ENCODE results near the gene EXOC4.
A peak's percentile ranks its signal among the peaks of the same experiment; 100 is the strongest.
"Not testable (repeated sequence)": the region's sequence is repeated elsewhere in the genome, so short reads cannot be mapped to it uniquely, and the experiment has no call there.

The EXOC4 gene

DNA sequence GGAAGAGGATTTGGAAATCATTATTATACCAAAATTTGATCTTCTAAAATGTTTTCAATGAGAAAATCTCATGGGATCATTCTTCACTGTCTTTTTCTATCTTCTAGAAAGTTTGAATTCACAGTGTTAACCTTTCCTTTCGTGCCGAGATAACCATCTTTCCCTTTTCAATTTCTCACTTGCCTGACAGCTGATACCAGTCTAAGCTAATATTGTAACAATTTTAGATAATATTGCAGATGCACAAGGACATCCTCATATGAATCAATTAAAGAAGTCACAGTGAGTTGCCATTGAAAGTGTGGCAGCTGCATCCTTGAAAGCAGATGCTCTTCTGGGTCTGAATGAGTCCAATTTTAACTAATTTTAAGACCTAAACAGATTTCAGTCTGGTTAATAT is 734.7 kb downstream of the EXOC4 start:
- DNase-seq (ENCODE audit: low spot score) = no peak

DNA sequence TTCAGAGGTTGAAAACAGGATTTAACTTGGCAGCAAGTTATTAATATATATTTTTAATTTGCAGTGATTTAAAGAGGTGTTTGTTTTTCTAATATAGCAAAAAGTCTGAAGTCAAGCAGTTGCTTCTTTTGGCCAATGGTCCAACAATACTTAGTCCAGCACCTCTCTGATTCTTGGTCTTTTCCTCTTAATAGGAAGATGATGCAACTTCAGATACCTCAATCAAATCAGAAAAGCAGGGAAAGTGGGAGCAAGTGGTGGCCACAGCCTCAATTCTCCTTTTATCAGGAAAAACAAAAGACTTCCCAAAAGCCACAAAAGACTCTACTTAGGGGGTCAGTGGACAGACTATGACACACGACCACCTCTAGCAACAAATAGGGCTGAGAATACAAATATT is 740.7 kb downstream of the EXOC4 start:
- DNase-seq (ENCODE audit: low spot score) = no peak

DNA sequence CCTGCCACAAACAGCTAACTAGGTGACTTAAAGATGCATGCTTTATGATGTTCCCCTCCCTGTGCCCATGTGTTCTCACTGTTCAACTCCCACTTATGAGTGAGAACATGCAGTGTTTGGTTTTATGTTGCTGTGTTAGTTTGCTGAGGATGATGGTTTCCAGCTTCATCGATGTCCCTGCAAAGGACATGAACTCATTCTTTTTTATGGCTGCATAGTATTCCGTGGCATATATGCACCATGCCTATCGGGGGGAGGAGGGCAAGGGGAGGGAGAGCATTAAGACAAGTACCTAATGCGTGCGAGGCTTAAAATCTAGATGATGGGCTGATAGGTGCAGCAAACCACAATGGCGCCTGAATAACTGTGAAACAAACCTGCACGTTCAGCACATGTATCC is 741.2 kb downstream of the EXOC4 start:
- not testable (repeated sequence) for DNase-seq (ENCODE audit: low spot score)

GRCh38 chr7:133997463-133997862 is 744.6 kb downstream of the EXOC4 start:
- no peak for DNase-seq (ENCODE audit: low spot score)

DNA sequence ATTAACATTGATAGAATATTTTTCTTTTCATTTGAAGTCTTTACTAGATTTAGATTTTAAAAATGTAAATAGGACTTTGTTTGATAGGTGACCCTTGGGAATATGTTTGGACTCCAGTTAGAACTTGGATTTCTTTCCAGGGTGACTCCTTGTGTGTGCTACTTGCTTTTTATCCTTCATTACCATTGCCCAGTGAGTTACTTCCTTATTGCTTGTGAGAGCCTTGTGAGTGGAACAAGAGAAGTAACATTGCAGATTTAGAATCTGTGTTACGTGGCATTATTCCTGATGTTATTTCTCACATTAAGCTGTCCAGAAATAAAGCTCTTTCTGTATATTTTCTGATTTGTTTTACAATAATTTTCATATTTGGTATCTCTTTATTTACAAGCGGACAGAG is 746.3 kb downstream of the EXOC4 start:
- DNase-seq (ENCODE audit: low spot score) = no peak

DNA sequence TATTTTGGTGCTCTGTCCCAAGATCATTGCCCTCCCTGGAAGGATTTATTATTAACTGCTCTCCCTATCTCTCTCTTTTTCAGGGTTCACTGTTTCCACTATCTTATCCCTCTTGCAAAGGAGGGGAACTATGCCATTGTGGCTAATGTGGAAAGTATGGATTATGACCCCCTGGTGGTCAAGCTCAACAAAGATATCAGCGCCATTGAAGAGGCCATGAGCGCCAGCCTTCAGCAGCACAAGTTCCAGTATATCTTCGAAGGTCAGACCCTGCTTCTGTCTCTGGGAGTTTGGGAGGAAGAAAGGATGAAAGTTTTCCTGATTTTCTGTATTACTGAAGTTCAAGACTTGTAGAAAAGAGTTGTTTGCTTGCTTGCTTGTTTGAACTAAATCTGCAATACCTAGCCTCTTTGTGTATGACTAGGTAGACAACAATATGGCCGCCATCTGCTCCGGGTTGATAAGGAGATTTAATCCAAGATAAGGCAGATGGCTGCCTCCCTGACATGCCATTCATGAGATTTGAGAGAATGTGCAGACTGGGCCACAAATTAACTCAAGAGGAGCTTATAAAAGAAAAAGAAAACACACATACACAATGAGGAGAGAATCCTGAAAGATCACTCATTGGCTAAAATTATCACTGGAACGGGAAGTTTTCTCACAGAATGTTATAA is 752.1 kb downstream of the EXOC4 start:
- no peak for DNase-seq (ENCODE audit: low spot score)

- DNase-seq (ENCODE audit: low spot score) = no peak
These were observed 756.6 kb downstream of the EXOC4 start for GRCh38 chr7:134009314-134010110.

DNA sequence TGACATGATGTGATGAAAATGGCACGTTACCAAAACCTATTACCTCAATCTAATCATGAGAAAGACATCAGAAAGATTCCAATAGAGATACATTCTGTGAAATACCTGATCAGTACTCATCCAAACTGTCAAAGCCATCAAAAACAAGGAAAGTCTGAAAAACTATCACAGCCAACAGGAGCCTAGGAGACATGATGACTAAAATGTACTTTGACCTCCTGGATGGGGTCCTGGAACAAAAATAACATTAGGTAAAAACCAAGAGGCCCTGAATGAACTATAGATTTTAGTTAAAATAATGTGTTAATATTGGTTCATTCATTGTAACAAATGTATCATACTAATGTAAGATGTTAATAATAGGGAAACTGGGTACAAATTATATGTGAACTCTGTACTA is 760.4 kb downstream of the EXOC4 start:
- no peak for DNase-seq (ENCODE audit: low spot score)

DNA sequence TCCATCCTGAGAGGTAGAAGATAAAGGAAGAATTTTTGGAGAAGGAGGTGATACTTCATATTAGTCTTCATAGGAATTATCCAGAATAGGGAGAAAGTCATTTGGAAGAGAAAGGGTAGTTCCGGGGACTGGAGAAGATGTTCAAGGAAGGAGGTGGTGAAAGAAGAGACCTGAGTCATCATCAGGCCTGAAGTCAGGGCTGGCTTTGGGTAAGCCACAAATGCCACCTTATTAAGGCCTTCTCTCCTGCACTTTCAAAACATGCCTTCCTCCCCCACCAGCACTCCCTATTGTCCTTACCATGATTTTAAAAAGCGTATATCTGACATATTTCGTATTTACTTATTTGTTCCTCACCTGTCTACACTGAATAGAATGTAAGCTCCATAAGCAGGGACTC is 762.1 kb downstream of the EXOC4 start:
- DNase-seq (ENCODE audit: low spot score) = no peak

DNA sequence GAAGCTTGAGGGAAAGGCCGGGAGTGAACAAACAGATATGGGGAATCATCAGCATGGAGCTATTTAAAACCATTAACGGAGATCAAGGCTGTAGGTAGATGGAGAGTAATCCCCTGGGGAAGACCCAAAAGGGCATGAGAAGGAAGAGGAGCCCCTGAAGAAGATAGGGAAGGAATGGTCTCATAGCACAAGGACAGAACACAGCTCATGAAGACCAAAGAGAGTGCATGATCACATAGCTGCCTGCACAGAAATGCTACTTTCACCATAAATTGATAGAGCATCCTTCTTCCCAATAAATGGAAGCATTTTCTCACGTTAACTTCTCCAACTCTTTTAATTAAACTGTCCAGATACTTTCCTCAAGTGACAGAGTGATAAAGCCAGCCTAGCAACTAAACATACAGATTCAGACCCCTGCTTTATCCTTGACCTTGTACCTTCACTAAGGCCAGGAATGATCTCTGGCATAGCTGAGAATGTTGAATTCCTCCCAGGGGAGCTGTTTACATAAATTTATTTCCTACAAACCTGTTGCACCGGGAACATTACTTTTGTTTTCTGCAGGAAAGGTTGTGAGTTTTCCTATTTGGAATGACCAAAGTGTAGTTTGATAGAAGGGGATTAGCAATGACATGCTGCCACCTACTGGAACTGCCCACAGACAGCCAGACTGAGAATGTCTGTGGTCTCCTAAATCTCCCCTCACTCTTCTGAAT is 763.5 kb downstream of the EXOC4 start:
- DNase-seq (ENCODE audit: low spot score) = peak; percentile 52

DNA sequence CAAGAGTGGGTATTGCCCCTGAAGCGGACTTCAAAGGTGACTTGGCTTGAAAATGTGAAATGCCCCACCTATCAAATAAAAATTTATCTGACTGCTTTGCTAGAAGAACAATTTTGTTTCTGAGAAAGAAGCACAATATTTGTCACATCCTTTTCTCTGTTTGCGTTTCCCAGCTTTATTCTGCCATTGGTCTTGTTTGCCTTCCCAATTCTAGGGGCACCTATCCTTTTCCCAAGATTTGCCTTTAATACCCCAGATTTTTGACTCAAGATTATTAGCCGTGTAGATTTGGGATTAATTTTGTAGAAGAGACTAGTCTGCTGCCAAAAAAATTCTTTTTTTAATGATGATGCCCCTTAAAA is 764.0 kb downstream of the EXOC4 start:
- no peak for DNase-seq (ENCODE audit: low spot score)

GRCh38 chr7:134018306-134018705 is 765.4 kb downstream of the EXOC4 start:
- peak; percentile 69 for DNase-seq (ENCODE audit: low spot score)

DNA sequence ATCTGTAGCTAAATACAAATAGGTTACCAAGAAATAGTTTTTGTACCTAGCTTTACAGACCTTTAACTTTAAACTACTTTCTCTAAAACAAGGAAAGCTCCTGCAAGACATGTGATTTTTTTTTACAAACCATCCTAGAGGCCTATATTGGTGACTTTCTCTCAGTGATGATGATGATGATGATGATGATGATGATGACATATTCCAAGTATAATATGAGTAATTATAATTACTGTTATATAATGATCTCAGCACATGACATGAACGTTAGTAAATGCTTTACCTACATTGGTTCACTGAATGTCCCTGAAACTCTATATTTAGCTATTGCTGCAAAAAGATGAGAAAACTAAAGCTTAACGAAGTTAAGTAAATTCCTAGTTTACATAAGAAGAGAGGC is 766.4 kb downstream of the EXOC4 start:
- no peak for DNase-seq (ENCODE audit: low spot score)

DNA sequence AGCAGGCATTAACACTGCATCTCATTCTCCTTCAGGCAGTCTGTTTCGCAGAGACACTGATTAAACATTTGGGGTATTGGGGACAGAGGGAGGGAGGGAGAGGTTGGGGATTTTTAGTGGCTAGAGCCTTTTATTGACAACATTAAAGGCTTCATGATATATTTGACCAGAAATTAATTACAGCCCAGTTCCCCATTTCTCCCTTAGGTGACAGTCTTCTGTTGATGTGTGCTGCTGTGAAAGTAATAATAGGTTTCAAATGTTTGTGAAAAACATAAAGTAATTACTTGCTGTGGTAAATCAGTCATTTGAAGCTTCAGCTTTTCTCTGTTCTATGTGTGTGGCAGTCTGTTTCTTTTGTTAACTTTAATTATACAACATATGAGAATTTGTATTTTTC is 769.0 kb downstream of the EXOC4 start:
- DNase-seq (ENCODE audit: low spot score) = no peak

DNA sequence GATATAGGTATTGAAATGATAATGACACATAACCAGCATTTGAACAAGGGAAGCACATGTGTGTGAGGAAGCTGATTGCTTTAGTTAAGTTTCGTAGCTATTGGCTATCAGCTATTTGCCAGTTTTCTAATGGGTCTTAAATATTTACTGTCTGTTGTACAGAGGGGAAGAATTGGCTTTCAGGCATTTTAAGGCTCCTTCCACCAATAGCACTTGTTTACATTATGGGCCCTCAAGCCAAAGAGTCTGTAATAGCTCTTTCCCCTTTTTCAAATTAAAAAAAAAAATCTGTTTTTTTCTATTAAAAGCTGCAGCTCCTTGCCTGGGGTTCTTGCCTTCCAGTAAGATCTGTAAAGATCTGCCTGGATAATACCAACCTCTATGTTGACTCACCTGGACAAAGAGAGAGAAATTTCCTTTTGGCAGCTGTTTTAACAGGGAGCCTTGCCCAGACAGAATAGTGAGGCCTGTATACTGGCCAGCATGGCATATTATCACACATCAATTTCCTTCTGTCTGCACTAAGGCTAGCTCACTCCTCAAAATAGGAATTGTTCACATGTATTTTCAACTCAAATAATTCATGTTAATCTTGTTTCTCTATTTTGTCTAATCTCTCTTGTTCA is 769.5 kb downstream of the EXOC4 start:
- DNase-seq (ENCODE audit: low spot score) = no peak

GRCh38 chr7:134024739-134025138 is 771.9 kb downstream of the EXOC4 start:
- peak; percentile 8 for DNase-seq (ENCODE audit: low spot score)

- no peak for DNase-seq (ENCODE audit: low spot score)
These were observed 776.0 kb downstream of the EXOC4 start for GRCh38 chr7:134028853-134029252.

GRCh38 chr7:134029743-134030142 is 776.9 kb downstream of the EXOC4 start:
- no peak for DNase-seq (ENCODE audit: low spot score)

GRCh38 chr7:134030460-134030865 is 777.6 kb downstream of the EXOC4 start:
- DNase-seq (ENCODE audit: low spot score) = no peak

DNA sequence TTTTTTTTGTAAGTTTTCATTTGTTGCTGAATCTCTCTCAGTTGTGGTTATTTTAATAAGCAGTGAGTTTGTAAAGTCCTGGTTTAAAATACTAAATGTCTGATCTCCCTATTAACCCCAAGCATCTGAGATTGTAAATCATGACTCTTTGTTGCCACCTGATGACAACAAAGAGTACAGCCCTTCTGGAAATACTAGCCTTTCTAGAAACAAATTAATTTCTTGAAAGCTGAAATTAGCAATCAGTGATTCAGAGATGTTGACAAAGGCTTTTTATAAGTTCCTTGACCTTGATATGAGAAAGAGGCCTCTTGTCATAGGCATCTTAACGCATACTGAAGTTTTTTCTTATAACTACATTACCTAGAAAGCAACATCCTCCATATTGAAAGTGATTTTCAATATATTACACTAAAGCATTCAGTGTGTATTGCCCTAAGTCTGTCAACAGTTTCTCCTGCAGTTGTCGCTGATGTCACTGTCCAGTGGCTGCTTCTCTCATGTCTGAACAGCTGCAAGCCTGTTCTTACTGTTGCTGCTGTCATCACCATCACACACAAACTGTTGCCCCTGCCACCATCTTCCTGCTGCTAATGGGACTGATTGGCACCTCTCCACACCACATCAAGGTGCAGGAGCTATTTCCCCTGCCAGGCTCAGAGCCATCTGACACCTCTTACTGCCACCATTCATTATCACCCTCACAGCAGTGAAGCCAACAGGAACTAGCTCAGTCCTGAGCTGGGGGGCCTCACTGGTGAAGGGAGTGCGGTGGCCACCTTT is 779.1 kb downstream of the EXOC4 start:
- DNase-seq (ENCODE audit: low spot score) = no peak

DNA sequence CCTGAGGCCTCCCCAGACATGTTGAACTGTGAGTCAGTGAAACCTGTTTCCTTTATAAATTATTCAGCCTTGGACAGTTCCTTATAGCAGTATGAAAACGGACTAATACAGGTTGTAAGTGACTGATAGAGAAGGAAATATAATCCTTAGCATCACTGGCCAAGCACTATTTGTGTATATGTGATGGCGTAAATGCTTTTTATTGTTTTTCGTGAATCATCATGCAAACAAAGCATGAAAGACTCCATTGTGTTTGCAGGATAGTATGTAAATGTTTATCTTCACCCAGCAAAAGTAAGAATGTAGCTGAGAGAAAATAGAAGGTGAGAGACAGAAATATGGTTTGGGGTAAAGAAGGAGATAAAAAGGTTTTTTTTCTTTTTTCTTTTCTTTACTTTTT is 781.8 kb downstream of the EXOC4 start:
- no peak for DNase-seq (ENCODE audit: low spot score)

- DNase-seq (ENCODE audit: low spot score) = no peak
These were observed 785.1 kb downstream of the EXOC4 start for GRCh38 chr7:134037991-134038390.

Data from globus pallidus (tissue), 1 donor.